K562 (cell line): Measurements from ENCODE around the gene VPS33B. TPM values are rescaled to one million over a fixed set of nuclear protein-coding genes. Genes with fewer than 3 reads are reported as not detected.
"Not testable (repeated sequence)": the region's sequence is repeated elsewhere in the genome, so short reads cannot be mapped to it uniquely, and the experiment has no call there.

Experiments used
- ATAC-seq: fragments of 200-7000 bp; cut with Tn5 transposase; 3 replicates; pipeline ENCODE4 v1.9.1; 2020; ENCODE audit warnings: moderate library complexity
- BruUV-seq: library from RNA; stranded (reverse); fragments of 400-500 nt; replicated peaks from 2 replicates; lab custom pipeline; 2021; lab: Mats Ljungman, UMichigan
- CTCF ChIA-PET: fragments of 300-600 bp; formaldehyde crosslinking; extraction: SDS; loops from one replicate; lab custom pipeline; 2021; ENCODE audit warnings: low intra/inter-chr PET ratio; lab: Yijun Ruan, JAX
- POLR2A ChIA-PET: fragments of 300-600, 350-650 bp; sonication (Branson Sonifier 250); formaldehyde crosslinking; extraction: SDS; loops from one replicate; lab custom pipeline; 2021; ENCODE audit warnings: antibody characterized with exemption, inconsistent platforms; lab: Yijun Ruan, JAX
- DNase-seq, 4 experiments: peaks; one replicate each; pipeline versions ENCODE4 v3.0.0 to v3.0.0-alpha.2; 2011 to 2018; ENCODE audit warnings: low spot score in 3 of 4, mixed read lengths in 3 of 4; ENCODE audit errors: extremely low read depth in 1 of 4
- FAIRE-seq: peaks from 2 replicates; lab custom pipeline; 2011; peaks lifted over from hg19 to GRCh38; lab: Jason Lieb, UNC
- H2AFZ ChIP-seq: 2 replicates; pipeline ENCODE4 v1.6.0; 2011; ENCODE audit warnings: low read depth, low read length, control low read depth, inconsistent platforms
- H3K27ac ChIP-seq: fragments of 200-600 bp; 3 replicates; pipeline ENCODE4 v1.8.0; 2011; ENCODE audit warnings: low read depth, mild to moderate bottlenecking, control low read depth, inconsistent platforms, low read length, moderate library complexity, mixed read lengths; ENCODE audit errors: extremely low read depth
- H3K27me3 ChIP-seq, 2 experiments: fragments of 300-600 bp in 1 of 2; 2 replicates in 1 of 2; 3 replicates in 1 of 2; pipeline versions ENCODE4 v1.6.0 to v1.8.0; 2011; ENCODE audit warnings: inconsistent platforms in 2 of 2, low read length in 2 of 2, mild to moderate bottlenecking in 1 of 2, mixed read lengths in 1 of 2, moderate library complexity in 1 of 2; ENCODE audit not compliant: control insufficient read depth in 2 of 2, insufficient read depth in 2 of 2
- H3K36me3 ChIP-seq: fragments of 300-600 bp; 3 replicates; pipeline ENCODE4 v1.8.0; 2011; ENCODE audit warnings: mild to moderate bottlenecking, low read length, inconsistent platforms; ENCODE audit not compliant: control insufficient read depth, insufficient read depth
- H3K4me1 ChIP-seq, 2 experiments: fragments of 200-600 bp in 1 of 2; replicated peaks in 1 of 2; 2 replicates in 1 of 2; 3 replicates in 1 of 2; pipeline versions ENCODE4 v1.5.1 to v1.8.0; 2011; ENCODE audit warnings: inconsistent platforms in 2 of 2, low read length in 2 of 2, mild to moderate bottlenecking in 1 of 2, mixed read lengths in 1 of 2, moderate library complexity in 1 of 2; ENCODE audit not compliant: control insufficient read depth in 2 of 2, insufficient read depth in 2 of 2
- H3K4me2 ChIP-seq: 2 replicates; pipeline ENCODE4 v1.6.1; 2011; ENCODE audit warnings: low read length, control low read depth, inconsistent platforms, mixed read lengths; ENCODE audit not compliant: insufficient read depth
- H3K4me3 ChIP-seq: fragments of 200-600 bp; sonication (generic), shearing (Covaris generic); 2 replicates; pipeline ENCODE4 v1.5.1; 2016; ENCODE audit warnings: control low read depth, inconsistent platforms
- H3K79me2 ChIP-seq: fragments of 200-600 bp; 3 replicates; pipeline ENCODE4 v1.8.0; 2011; ENCODE audit warnings: low read length, inconsistent platforms; ENCODE audit not compliant: control insufficient read depth, insufficient read depth
- H3K9ac ChIP-seq, 2 experiments: 2 replicates each; pipeline versions ENCODE4 v1.6.0 to v1.6.1; 2011; ENCODE audit warnings: low read depth in 2 of 2, low read length in 2 of 2, control low read depth in 1 of 2, inconsistent platforms in 1 of 2, mild to moderate bottlenecking in 1 of 2, mixed read lengths in 1 of 2; ENCODE audit not compliant: insufficient read depth in 1 of 2
- H3K9me1 ChIP-seq: one replicate; pipeline ENCODE4 v1.6.0; 2011; ENCODE audit warnings: inconsistent platforms, mild to moderate bottlenecking, low read length, moderate library complexity; ENCODE audit not compliant: control insufficient read depth, insufficient read depth
- H3K9me3 ChIP-seq: replicated peaks from 2 replicates; pipeline ENCODE4 v1.5.1; 2011; ENCODE audit warnings: low read depth, low read length, inconsistent platforms; ENCODE audit not compliant: control insufficient read depth, insufficient read depth
- H4K20me1 ChIP-seq: replicated peaks from 2 replicates; pipeline ENCODE4 v1.6.1; 2011; ENCODE audit warnings: low read length, inconsistent platforms, mixed read lengths; ENCODE audit not compliant: control insufficient read depth, insufficient read depth
- KDM1A ChIP-seq, 2 experiments: fragments of 450-650 bp; IDR thresholded peaks; 2 replicates each; pipeline ENCODE4 v1.6.1; 2016; ENCODE audit warnings: mild to moderate bottlenecking in 2 of 2
- L3MBTL2 ChIP-seq: fragments of 450-650 bp; IDR thresholded peaks from 2 replicates; pipeline ENCODE4 v1.6.1; 2016; ENCODE audit warnings: mild to moderate bottlenecking, moderate library complexity
- ZNF146 ChIP-seq: IDR thresholded peaks from one replicate; pipeline ENCODE4 v1.6.1; 2018; ENCODE audit warnings: missing compliant biosample characterization; ENCODE audit not compliant: unreplicated experiment
- WGBS: fragments of 100-300 bp; shearing (Covaris generic); methylation state at CpG from one replicate; pipeline ENCODE4 v1.1.6; 2016; ENCODE audit warnings: low coverage, mixed read lengths; ENCODE audit not compliant: insufficient coverage; ENCODE audit errors: missing lambda C conversion rate; 5-methylcytosine and 5-hydroxymethylcytosine counted together
- in situ Hi-C: fragments of 300-500 bp; cut with MboI; formaldehyde crosslinking; loops from 4 replicates; pipeline ENCODE4 v1.15.0; 2018; ENCODE audit warnings: inconsistent platforms, mixed read lengths
- intact Hi-C: fragments of 100-400 bp; cut with micrococcal nuclease; formaldehyde crosslinking; loops from 2 replicates; pipeline ENCODE4 v1.14.2; 2022
- polyA plus RNA-seq, 8 experiments: library from polyadenylated mRNA; depleted of rRNA in 4 of 8; stranded (reverse) in 5 of 8; unstranded in 3 of 8; fragments of >200 nt; fragmentation: Nextera tagmentation in 2 of 8; fragmentation: Illumina TruSeq in 1 of 8; extraction: Ambion mirVana in 2 of 8; extraction: Trizol in 1 of 8; gene quantifications; 2 replicates each; pipeline versions ENCODE4 v1.2.1 to v1.2.3, GENCODE V29; 2011 to 2014; ENCODE audit warnings: inconsistent platforms in 1 of 8, missing spikeins in 1 of 8
- total RNA-seq, 7 experiments: library from RNA; depleted of rRNA in 6 of 7; stranded (reverse); fragments of >200 nt in 6 of 7; fragmentation: Illumina TruSeq in 2 of 7; extraction: Trizol in 2 of 7; gene quantifications; 2 replicates each; pipeline versions ENCODE4 v1.2.1 to v1.2.3, GENCODE V29; 2011 to 2021; ENCODE audit warnings: low replicate concordance in 1 of 7
- TF ChIP-seq, protein P1 (sequence below): fragments of 450-650 bp; IDR thresholded peaks from 2 replicates; pipeline ENCODE4 v1.6.1; 2016; ENCODE audit warnings: mild to moderate bottlenecking, moderate library complexity

Gene VPS33B
- total and polyA plus RNA-seq, 9 of the 15 experiments (the other 6 are each of a cell fraction or from before 2014, with no cell fraction given) = 9.4 to 25.5 (median 14.8) TPM

- H3K9me1 ChIP-seq, H4K20me1 ChIP-seq, H3K79me2 ChIP-seq, H3K9ac ChIP-seq, CTCF ChIA-PET, BruUV-seq, POLR2A ChIA-PET, H3K27me3 ChIP-seq, ATAC-seq, H3K4me3 ChIP-seq, FAIRE-seq, H3K4me1 ChIP-seq, H3K36me3 ChIP-seq, DNase-seq, H3K4me2 ChIP-seq, H3K9me3 ChIP-seq, H2AFZ ChIP-seq, H3K27ac ChIP-seq: not testable (repeated sequence)
- intact Hi-C loops = loop anchor here (5.0 kb wide), 2 partner anchors 54 to 114 kb away; partner anchors contain the start of genes HDDC3 and PRC1
- TF ChIP-seq KDM1A (IDR thresholded peaks at IDR 0.05) = 0 out of 4 replicates have a peak, but pooled peaks of 1 of the 2 experiments have one; percentile 7
- TF ChIP-seq ZNF146 (CRISPR knock-in tag) = peak; percentile 51
- in situ Hi-C loops = loop anchor here (10.0 kb wide), 1 partner anchor 571 kb away; no protein-coding TSS in a partner anchor
These were observed 23.7 kb upstream of the VPS33B start for GRCh38 chr15:91046056-91046455.

- ChIA-PET CTCF (interaction anchor here (0.7 kb wide), 1 partner anchor 1737 kb away, joined by 3 read pairs; no protein-coding TSS in a partner anchor), POLR2A (no interaction called here)
- H3K9me3 ChIP-seq = no peaks in the 10 kb centered on the region
- WGBS = 41% methylated on average over 3 of the region's 3 CpGs
- H2AFZ ChIP-seq = peak overlapping the region; percentile 70
- FAIRE-seq = no peak
- no peak overlapping the region for H3K9ac ChIP-seq
- no peak overlapping the region for H3K4me2 ChIP-seq
- H3K27ac ChIP-seq = no peak overlapping the region
- no peaks in the 10 kb centered on the region for H3K36me3 ChIP-seq
- no peak overlapping the region for H3K4me3 ChIP-seq
- in situ Hi-C loops (loop anchor here (10.0 kb wide), 1 partner anchor 570 kb away; no protein-coding TSS in a partner anchor), intact Hi-C loops (loop anchor here (5.0 kb wide), 2 partner anchors 53 to 113 kb away; partner anchors contain the start of genes HDDC3 and PRC1)
- no peak for DNase-seq
- no TSS peak for BruUV-seq
- H3K4me1 ChIP-seq = peaks cover 5 to 10% of the 10 kb centered on the region in 2 experiments; a peak in 3 of 5 replicates
- no peaks in the 10 kb centered on the region; the same call in 1 of the 2 replicates for H4K20me1 ChIP-seq
- H3K79me2 ChIP-seq = no peaks in the 10 kb centered on the region
- H3K27me3 ChIP-seq = no peaks in the 10 kb centered on the region
- no peak for ATAC-seq
- H3K9me1 ChIP-seq = no peaks in the 10 kb centered on the region
- TF ChIP-seq, protein P1, sequence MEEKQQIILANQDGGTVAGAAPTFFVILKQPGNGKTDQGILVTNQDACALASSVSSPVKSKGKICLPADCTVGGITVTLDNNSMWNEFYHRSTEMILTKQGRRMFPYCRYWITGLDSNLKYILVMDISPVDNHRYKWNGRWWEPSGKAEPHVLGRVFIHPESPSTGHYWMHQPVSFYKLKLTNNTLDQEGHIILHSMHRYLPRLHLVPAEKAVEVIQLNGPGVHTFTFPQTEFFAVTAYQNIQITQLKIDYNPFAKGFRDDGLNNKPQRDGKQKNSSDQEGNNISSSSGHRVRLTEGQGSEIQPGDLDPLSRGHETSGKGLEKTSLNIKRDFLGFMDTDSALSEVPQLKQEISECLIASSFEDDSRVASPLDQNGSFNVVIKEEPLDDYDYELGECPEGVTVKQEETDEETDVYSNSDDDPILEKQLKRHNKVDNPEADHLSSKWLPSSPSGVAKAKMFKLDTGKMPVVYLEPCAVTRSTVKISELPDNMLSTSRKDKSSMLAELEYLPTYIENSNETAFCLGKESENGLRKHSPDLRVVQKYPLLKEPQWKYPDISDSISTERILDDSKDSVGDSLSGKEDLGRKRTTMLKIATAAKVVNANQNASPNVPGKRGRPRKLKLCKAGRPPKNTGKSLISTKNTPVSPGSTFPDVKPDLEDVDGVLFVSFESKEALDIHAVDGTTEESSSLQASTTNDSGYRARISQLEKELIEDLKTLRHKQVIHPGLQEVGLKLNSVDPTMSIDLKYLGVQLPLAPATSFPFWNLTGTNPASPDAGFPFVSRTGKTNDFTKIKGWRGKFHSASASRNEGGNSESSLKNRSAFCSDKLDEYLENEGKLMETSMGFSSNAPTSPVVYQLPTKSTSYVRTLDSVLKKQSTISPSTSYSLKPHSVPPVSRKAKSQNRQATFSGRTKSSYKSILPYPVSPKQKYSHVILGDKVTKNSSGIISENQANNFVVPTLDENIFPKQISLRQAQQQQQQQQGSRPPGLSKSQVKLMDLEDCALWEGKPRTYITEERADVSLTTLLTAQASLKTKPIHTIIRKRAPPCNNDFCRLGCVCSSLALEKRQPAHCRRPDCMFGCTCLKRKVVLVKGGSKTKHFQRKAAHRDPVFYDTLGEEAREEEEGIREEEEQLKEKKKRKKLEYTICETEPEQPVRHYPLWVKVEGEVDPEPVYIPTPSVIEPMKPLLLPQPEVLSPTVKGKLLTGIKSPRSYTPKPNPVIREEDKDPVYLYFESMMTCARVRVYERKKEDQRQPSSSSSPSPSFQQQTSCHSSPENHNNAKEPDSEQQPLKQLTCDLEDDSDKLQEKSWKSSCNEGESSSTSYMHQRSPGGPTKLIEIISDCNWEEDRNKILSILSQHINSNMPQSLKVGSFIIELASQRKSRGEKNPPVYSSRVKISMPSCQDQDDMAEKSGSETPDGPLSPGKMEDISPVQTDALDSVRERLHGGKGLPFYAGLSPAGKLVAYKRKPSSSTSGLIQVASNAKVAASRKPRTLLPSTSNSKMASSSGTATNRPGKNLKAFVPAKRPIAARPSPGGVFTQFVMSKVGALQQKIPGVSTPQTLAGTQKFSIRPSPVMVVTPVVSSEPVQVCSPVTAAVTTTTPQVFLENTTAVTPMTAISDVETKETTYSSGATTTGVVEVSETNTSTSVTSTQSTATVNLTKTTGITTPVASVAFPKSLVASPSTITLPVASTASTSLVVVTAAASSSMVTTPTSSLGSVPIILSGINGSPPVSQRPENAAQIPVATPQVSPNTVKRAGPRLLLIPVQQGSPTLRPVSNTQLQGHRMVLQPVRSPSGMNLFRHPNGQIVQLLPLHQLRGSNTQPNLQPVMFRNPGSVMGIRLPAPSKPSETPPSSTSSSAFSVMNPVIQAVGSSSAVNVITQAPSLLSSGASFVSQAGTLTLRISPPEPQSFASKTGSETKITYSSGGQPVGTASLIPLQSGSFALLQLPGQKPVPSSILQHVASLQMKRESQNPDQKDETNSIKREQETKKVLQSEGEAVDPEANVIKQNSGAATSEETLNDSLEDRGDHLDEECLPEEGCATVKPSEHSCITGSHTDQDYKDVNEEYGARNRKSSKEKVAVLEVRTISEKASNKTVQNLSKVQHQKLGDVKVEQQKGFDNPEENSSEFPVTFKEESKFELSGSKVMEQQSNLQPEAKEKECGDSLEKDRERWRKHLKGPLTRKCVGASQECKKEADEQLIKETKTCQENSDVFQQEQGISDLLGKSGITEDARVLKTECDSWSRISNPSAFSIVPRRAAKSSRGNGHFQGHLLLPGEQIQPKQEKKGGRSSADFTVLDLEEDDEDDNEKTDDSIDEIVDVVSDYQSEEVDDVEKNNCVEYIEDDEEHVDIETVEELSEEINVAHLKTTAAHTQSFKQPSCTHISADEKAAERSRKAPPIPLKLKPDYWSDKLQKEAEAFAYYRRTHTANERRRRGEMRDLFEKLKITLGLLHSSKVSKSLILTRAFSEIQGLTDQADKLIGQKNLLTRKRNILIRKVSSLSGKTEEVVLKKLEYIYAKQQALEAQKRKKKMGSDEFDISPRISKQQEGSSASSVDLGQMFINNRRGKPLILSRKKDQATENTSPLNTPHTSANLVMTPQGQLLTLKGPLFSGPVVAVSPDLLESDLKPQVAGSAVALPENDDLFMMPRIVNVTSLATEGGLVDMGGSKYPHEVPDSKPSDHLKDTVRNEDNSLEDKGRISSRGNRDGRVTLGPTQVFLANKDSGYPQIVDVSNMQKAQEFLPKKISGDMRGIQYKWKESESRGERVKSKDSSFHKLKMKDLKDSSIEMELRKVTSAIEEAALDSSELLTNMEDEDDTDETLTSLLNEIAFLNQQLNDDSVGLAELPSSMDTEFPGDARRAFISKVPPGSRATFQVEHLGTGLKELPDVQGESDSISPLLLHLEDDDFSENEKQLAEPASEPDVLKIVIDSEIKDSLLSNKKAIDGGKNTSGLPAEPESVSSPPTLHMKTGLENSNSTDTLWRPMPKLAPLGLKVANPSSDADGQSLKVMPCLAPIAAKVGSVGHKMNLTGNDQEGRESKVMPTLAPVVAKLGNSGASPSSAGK = peak; percentile 71
- peak; percentile 62; the same call in 1 of the 2 replicates for TF ChIP-seq L3MBTL2
These were observed 22.7 kb upstream of the VPS33B start for GRCh38 chr15:91045065-91045464.
